ENCODE results near the gene KIFBP.
"Not testable (repeated sequence)": the region's sequence is repeated elsewhere in the genome, so short reads cannot be mapped to it uniquely, and the experiment has no call there.

Gene KIFBP

GRCh38 chr10:69005704-69006485 is 17.3 kb downstream of the KIFBP start:
- no peaks in the 10 kb centered on the region for H3K4me1 ChIP-seq (ENCODE audit: control insufficient read depth, insufficient read depth, low read length)
- H3K4me3 ChIP-seq (ENCODE audit: low read depth, low read length) = no peak overlapping the region
- H3K9ac ChIP-seq (ENCODE audit: low read depth, low read length) = no peak overlapping the region
- H3K36me3 ChIP-seq (ENCODE audit: control insufficient read depth, insufficient read depth, low read length) = no peaks in the 10 kb centered on the region
- no peaks in the 10 kb centered on the region for H3K27me3 ChIP-seq (ENCODE audit: control insufficient read depth, insufficient read depth, low read length)
- no peaks in the 10 kb centered on the region for H3K9me3 ChIP-seq (ENCODE audit: control insufficient read depth, insufficient read depth, low read length)

- no peaks in the 10 kb centered on the region for H3K4me1 ChIP-seq (ENCODE audit: control insufficient read depth, insufficient read depth, low read length)
- H3K36me3 ChIP-seq (ENCODE audit: control insufficient read depth, insufficient read depth, low read length) = no peaks in the 10 kb centered on the region
- no peaks in the 10 kb centered on the region for H3K9me3 ChIP-seq (ENCODE audit: control insufficient read depth, insufficient read depth, low read length)
- H3K27me3 ChIP-seq (ENCODE audit: control insufficient read depth, insufficient read depth, low read length) = no peaks in the 10 kb centered on the region
- no peak overlapping the region for H3K9ac ChIP-seq (ENCODE audit: low read depth, low read length)
- no peak overlapping the region for H3K4me3 ChIP-seq (ENCODE audit: low read depth, low read length)
Observed at GRCh38 chr10:69007260-69007659, 18.7 kb downstream of the KIFBP start.

GRCh38 chr10:69009360-69009759 is 20.8 kb downstream of the KIFBP start:
- H3K9ac ChIP-seq (ENCODE audit: low read depth, low read length) = no peak overlapping the region
- H3K4me3 ChIP-seq (ENCODE audit: low read depth, low read length) = no peak overlapping the region
- H3K4me1 ChIP-seq (ENCODE audit: control insufficient read depth, insufficient read depth, low read length) = no peaks in the 10 kb centered on the region
- H3K9me3 ChIP-seq (ENCODE audit: control insufficient read depth, insufficient read depth, low read length) = no peaks in the 10 kb centered on the region
- no peaks in the 10 kb centered on the region for H3K27me3 ChIP-seq (ENCODE audit: control insufficient read depth, insufficient read depth, low read length)
- no peaks in the 10 kb centered on the region for H3K36me3 ChIP-seq (ENCODE audit: control insufficient read depth, insufficient read depth, low read length)

DNA sequence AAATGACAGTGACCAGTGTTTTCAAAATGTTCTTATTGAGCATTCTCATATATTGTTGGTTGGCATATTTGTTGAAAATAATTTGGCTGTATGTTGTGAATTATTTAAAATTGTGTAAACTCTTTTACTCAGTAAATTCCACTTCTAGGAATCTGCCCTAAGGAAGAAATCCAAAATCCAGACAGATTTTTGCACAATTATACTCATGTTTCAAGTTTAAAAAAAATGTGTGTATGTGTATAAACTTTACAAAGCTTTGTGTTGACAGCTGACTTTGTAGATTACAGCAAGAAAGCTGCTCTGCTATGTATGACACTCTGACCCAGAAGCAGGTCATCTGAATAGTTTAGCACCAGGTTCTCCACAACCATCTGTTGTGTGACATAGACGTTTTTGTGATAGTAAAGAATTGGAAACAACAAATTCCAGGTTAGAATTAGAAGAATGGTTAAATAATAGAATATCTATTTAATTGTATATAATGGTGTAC is 21.6 kb downstream of the KIFBP start:
- no peaks in the 10 kb centered on the region for H3K36me3 ChIP-seq (ENCODE audit: control insufficient read depth, insufficient read depth, low read length)
- no peak overlapping the region for H3K4me3 ChIP-seq (ENCODE audit: low read depth, low read length)
- H3K9ac ChIP-seq (ENCODE audit: low read depth, low read length) = no peak overlapping the region
- no peaks in the 10 kb centered on the region for H3K4me1 ChIP-seq (ENCODE audit: control insufficient read depth, insufficient read depth, low read length)
- H3K9me3 ChIP-seq (ENCODE audit: control insufficient read depth, insufficient read depth, low read length) = no peaks in the 10 kb centered on the region
- no peaks in the 10 kb centered on the region for H3K27me3 ChIP-seq (ENCODE audit: control insufficient read depth, insufficient read depth, low read length)

GRCh38 chr10:69012778-69013177 is 24.2 kb downstream of the KIFBP start:
- H3K9me3 ChIP-seq (ENCODE audit: control insufficient read depth, insufficient read depth, low read length); H3K9ac ChIP-seq (ENCODE audit: low read depth, low read length); H3K4me1 ChIP-seq (ENCODE audit: control insufficient read depth, insufficient read depth, low read length); H3K36me3 ChIP-seq (ENCODE audit: control insufficient read depth, insufficient read depth, low read length); H3K27me3 ChIP-seq (ENCODE audit: control insufficient read depth, insufficient read depth, low read length); H3K4me3 ChIP-seq (ENCODE audit: low read depth, low read length): not testable (repeated sequence)

- Histone ChIP-seq H3K9me3 (ENCODE audit: control insufficient read depth, insufficient read depth, low read length) (no peaks in the 10 kb centered on the region), H3K4me1 (ENCODE audit: control insufficient read depth, insufficient read depth, low read length) (no peaks in the 10 kb centered on the region), H3K9ac (ENCODE audit: low read depth, low read length) (no peak overlapping the region), H3K4me3 (ENCODE audit: low read depth, low read length) (no peak overlapping the region), H3K27me3 (ENCODE audit: control insufficient read depth, insufficient read depth, low read length) (no peaks in the 10 kb centered on the region), H3K36me3 (ENCODE audit: control insufficient read depth, insufficient read depth, low read length) (no peaks in the 10 kb centered on the region)
Observed at GRCh38 chr10:69014171-69014570, 25.6 kb downstream of the KIFBP start.

- H3K4me1 ChIP-seq (ENCODE audit: control insufficient read depth, insufficient read depth, low read length) = no peaks in the 10 kb centered on the region
- H3K36me3 ChIP-seq (ENCODE audit: control insufficient read depth, insufficient read depth, low read length) = no peaks in the 10 kb centered on the region
- no peaks in the 10 kb centered on the region for H3K9me3 ChIP-seq (ENCODE audit: control insufficient read depth, insufficient read depth, low read length)
- no peaks in the 10 kb centered on the region for H3K27me3 ChIP-seq (ENCODE audit: control insufficient read depth, insufficient read depth, low read length)
- H3K4me3 ChIP-seq (ENCODE audit: low read depth, low read length) = no peak overlapping the region
- no peak overlapping the region for H3K9ac ChIP-seq (ENCODE audit: low read depth, low read length)
Observed at GRCh38 chr10:69018613-69019012, 30.0 kb downstream of the KIFBP start.

GRCh38 chr10:69022611-69023010 is 34.0 kb downstream of the KIFBP start:
- Histone ChIP-seq H3K9ac (ENCODE audit: low read depth, low read length) (no peak overlapping the region), H3K4me3 (ENCODE audit: low read depth, low read length) (no peak overlapping the region), H3K36me3 (ENCODE audit: control insufficient read depth, insufficient read depth, low read length) (no peaks in the 10 kb centered on the region), H3K4me1 (ENCODE audit: control insufficient read depth, insufficient read depth, low read length) (no peaks in the 10 kb centered on the region), H3K9me3 (ENCODE audit: control insufficient read depth, insufficient read depth, low read length) (no peaks in the 10 kb centered on the region), H3K27me3 (ENCODE audit: control insufficient read depth, insufficient read depth, low read length) (no peaks in the 10 kb centered on the region)

- H3K36me3 ChIP-seq (ENCODE audit: control insufficient read depth, insufficient read depth, low read length) = no peaks in the 10 kb centered on the region
- H3K4me3 ChIP-seq (ENCODE audit: low read depth, low read length) = no peak overlapping the region
- H3K9me3 ChIP-seq (ENCODE audit: control insufficient read depth, insufficient read depth, low read length) = peaks cover 3% of the 10 kb centered on the region
- H3K27me3 ChIP-seq (ENCODE audit: control insufficient read depth, insufficient read depth, low read length) = no peaks in the 10 kb centered on the region
- no peaks in the 10 kb centered on the region for H3K4me1 ChIP-seq (ENCODE audit: control insufficient read depth, insufficient read depth, low read length)
- no peak overlapping the region for H3K9ac ChIP-seq (ENCODE audit: low read depth, low read length)
Observed at GRCh38 chr10:69025370-69025896, 36.8 kb downstream of the KIFBP start.

DNA sequence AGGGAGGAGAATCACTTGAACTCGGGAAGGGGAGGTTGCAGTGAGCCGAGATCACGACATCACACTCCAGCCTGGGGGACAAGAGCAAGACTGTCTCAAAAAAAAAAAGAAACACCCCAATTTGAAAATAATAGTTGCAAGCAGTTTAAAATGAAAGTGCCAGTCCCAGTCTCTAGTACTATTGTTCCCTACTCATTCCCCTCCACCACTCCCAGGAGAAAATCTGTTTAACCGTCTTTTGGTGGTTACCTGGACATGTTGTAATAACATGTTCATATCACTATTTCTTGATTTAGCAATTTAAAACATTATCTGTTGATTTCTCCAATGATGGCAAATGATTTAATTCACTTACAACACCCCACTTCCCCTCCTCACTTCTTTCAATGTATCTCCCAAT is 44.7 kb downstream of the KIFBP start:
- H3K9ac ChIP-seq (ENCODE audit: low read depth, low read length) = no peak overlapping the region
- H3K27me3 ChIP-seq (ENCODE audit: control insufficient read depth, insufficient read depth, low read length) = no peaks in the 10 kb centered on the region
- no peaks in the 10 kb centered on the region for H3K36me3 ChIP-seq (ENCODE audit: control insufficient read depth, insufficient read depth, low read length)
- no peak overlapping the region for H3K4me3 ChIP-seq (ENCODE audit: low read depth, low read length)
- no peaks in the 10 kb centered on the region for H3K4me1 ChIP-seq (ENCODE audit: control insufficient read depth, insufficient read depth, low read length)
- peaks cover 3% of the 10 kb centered on the region for H3K9me3 ChIP-seq (ENCODE audit: control insufficient read depth, insufficient read depth, low read length)

GRCh38 chr10:69037489-69037888 is 48.9 kb downstream of the KIFBP start:
- Histone ChIP-seq H3K4me1 (ENCODE audit: control insufficient read depth, insufficient read depth, low read length) (no peaks in the 10 kb centered on the region), H3K27me3 (ENCODE audit: control insufficient read depth, insufficient read depth, low read length) (no peaks in the 10 kb centered on the region), H3K9ac (ENCODE audit: low read depth, low read length) (no peak overlapping the region), H3K36me3 (ENCODE audit: control insufficient read depth, insufficient read depth, low read length) (no peaks in the 10 kb centered on the region), H3K4me3 (ENCODE audit: low read depth, low read length) (no peak overlapping the region), H3K9me3 (ENCODE audit: control insufficient read depth, insufficient read depth, low read length) (no peaks in the 10 kb centered on the region)

DNA sequence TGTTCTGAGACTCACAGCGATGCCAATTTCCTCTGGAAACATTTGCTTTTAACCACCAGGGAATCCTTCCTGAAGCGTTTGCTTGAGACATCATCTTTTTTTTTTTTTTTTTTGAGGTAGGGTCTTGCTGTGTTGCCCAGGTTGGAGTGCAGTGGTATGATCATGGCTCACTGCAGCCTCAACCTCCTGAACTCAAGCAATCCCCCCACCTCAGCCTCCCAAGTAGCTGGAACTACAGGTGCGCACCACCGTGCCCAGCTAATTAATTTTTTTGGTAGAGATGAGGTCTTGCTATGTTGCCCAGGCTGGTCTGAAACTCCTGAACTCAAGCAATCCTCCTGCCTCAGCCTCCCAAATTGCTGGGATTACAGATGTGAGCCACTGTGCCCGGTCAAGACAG is 52.3 kb downstream of the KIFBP start:
- not testable (repeated sequence) for H3K4me3 ChIP-seq (ENCODE audit: low read depth, low read length); H3K36me3 ChIP-seq (ENCODE audit: control insufficient read depth, insufficient read depth, low read length); H3K9me3 ChIP-seq (ENCODE audit: control insufficient read depth, insufficient read depth, low read length); H3K4me1 ChIP-seq (ENCODE audit: control insufficient read depth, insufficient read depth, low read length); H3K27me3 ChIP-seq (ENCODE audit: control insufficient read depth, insufficient read depth, low read length); H3K9ac ChIP-seq (ENCODE audit: low read depth, low read length)
